ENCODE results near the gene UTP18.
"Not testable (repeated sequence)": the region's sequence is repeated elsewhere in the genome, so short reads cannot be mapped to it uniquely, and the experiment has no call there.

UTP18 gene

DNA sequence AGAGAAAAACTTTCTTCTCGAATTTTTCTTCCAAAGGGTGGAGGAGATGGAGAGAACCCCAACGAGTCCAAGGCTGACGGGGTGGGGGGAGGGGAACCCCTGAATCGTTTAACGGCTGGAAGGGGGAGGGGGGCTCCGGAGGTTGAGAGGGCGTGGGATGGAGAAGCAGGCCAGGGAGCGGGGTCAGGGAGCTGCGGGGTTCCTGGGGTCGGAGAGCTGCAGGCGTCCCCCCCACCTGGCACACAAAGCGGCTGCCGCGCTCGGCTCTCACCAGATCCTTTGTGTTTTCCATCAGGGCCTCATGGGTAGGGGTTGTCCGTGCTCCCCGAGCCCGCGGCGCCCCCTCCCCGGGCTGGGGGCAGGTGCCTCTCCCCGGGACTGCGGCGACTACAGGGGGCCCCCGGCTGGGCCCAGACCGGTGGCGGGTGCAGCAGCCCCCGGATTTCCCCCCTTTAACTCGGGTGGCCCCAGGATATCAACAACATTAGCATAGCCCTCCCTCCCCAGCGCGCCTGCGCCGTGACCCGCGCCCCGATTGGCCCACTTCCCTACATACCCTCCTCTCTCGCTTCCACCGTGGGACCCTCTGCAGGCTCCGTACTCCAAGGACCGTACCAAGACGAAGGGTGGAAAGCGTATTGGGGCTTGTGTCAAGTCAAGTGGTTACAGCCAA lies 646 bp upstream of the UTP18 start, which contains the start of gene MBTD1:
MBTD1 (minus strand) TSS at position 486 of the 673 bp plus-strand sequence. CDS start 34,888 bp downstream, outside the sequence.
- DNase-seq = peak; percentile 98

DNA sequence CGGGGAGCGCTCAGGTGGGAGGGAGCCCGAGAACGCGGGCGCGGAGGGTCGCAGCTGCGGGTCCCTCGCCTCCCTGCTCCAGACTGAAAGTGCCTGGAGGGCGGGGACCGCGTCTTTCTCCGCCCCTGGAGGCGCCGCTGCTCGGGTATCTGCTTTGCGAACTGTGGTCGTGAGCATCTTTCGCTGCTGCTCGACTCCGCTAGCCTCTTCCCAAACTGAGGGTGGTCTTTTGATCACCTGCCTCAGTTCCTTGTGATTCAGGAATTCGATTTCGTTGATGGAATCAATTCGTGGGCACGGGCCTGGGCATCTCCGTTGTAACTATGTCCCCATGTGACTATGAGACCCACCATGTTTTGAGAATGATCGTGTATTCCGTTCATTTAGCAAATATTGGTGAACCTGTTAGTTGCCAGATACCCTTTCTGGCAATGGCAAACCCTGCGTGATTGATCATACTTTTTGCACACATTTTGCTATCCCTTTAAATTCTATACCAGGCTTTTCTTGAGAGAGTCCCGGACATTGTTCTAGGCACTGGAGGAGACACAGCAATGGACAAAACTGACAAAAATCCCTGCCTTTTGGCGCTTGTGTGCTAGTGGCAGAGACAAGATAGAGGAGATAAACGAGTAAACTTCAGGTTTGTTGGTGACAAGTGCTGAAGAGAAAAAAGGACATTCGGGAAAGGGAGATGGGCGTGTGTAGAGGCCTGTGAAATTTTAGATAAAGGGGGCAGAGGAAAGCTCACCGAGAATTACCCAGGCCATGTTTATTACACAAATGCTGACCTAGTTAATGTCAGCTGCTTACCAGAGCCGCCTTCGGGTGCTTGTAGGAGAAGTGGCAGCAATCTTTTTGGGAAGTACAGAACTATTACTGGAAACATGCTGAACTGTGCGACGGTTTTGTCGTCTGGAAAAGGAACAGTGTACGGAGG lies 948 bp downstream of the UTP18 start:
- no peak for DNase-seq

DNA sequence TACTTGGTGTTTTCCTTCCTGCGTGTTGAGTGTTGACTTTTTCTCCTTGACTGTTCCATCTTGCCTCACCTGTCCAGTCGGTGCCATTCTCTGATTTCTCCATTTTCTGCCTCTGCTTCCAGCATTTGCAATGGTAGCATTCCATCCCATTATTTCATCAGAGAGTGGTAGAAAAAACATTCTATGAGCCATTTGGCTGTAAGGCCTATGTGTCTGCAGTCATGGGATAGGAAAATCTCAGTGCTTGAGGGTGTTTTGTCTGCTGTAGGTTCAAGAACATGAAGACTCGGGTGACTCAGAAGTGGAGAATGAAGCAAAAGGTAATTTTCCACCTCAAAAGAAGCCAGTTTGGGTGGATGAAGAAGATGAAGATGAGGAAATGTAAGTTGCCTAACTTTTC lies 2.7 kb downstream of the UTP18 start:
- no peak for DNase-seq

DNA sequence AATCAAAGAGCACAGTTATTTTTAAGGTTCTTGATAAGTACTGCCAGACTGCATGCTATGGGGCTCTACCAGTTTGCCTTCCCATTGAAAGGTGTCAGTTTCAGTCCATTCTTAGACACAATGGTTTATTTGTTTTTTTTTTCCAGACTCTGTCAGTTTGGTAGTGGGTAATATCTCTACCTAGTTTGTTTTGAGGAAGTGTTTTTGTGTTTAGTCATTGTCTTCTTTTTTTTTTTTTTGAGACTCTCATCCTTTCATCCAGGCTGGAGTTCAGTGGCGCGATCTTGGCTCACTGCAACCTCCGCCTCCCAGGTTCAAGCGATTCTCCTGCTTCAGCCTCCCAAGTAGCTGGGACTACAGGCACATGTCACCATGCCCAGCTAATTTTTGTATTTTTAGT lies 4.1 kb downstream of the UTP18 start:
- DNase-seq = not testable (repeated sequence)

DNA sequence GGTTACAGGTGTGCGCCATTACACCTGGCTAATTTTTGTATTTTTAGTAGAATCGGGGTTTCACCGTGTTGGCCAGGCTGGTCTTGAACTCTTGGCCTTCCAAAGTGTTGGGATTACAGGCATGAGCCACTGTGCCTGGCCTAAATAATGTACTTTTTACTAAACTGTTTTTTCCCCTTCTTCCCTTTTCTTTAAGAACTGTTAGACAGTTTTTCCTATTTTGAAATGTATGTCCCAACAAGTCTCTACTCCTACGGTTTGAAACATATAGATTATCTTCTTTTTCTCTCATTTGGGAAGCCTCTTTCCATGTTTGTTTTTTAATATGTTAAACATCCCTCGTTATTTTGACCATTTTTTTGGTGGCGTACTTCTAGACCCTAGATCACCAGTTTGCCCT lies 9.6 kb downstream of the UTP18 start:
- DNase-seq = no peak

DNA sequence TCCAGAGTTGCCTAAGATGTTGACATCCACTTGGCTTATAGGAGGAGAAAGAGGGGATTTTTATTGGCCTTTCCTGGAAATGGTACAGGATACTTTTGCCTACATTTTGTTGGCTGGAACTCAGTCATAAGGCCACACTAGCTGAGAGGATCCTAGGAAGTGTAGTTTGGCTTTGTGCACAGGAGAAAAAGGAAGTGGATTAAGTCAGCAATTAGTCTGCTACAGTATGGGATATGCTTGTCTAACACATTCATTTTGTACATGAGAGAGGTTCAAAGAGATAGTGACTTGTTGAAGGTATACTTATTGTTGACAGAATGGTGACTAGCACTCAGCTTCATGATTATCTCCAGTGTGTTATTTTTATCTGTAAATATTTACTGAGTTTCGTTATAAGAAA lies 10.3 kb downstream of the UTP18 start:
- no peak for DNase-seq

DNA sequence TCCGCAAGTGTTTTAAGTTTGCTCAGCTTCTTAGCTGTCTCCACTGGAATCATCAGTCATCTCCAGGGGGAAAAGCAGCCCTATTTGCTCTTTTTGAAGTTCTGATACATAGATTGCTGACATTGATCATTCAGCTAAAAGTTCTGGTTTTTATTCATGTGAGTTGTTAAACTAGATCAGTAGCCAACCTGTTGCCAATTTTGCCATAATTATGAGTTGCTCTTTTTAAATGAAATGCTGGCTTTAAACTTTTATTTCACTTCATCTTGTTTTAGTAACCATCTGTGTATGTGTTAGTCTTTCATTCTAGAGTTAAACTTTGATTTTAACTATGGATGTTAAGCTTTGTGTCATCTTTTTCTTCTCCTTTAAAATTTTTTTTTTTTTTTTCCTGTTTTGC lies 12.5 kb downstream of the UTP18 start:
- DNase-seq = no peak

DNA sequence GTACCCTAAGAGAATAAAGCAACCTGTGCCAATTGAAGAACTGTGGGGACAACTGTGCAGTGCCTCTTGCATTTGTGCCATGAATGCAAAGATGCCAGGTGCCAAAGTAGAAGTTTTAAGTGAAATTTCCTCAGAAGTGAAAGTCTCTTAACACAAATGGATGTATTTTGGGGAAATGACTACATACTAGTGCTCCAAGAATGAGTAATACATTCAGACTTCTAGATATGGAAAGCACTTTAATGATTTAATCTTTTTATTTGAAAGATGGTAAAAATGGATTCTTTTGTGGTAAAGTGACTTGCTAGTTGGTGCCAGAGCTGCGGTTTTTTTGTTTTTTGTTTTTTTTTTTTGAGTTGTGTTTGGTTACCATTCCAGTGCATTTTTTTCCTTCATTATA lies 15.0 kb downstream of the UTP18 start:
- DNase-seq = no peak

DNA sequence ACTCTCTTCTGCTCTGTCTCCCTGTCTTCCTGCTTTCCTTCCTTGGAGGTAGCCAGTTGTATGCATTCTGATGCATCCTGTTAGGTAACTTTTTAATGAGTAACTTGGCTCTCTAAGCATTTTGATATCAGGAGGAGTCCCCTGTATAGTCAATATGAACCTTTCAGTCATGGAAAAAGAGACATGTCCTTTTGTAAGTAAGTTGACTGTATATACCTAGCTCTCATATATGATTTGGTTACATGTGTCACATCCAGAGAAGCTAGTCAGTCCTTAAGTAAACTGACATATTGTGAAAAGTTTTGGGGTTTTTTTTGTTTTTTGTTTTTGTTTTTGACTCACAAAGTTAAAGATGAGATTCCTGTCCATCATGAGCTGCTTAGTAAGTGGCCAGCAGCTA lies 18.8 kb downstream of the UTP18 start:
- DNase-seq = no peak

DNA sequence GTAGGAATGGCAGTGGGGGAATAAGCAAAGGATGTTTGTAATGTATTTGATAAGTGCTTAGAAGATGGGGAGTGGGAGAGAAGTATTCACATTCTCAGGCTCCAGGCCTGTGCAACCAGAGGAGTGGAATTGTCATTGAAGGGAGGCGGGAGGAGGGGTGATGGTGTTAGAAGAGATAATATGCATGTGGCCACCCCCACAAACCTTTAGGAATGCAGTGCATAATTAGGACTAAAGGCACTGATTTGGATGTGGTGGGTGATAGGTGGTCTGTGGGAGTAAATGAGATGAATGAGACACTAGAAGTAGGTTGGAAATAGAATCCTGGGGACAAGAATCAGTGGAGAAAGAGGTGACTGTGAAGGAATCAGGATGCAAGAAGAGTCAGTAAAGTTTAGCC lies 27.1 kb downstream of the UTP18 start:
- DNase-seq = no peak

DNA sequence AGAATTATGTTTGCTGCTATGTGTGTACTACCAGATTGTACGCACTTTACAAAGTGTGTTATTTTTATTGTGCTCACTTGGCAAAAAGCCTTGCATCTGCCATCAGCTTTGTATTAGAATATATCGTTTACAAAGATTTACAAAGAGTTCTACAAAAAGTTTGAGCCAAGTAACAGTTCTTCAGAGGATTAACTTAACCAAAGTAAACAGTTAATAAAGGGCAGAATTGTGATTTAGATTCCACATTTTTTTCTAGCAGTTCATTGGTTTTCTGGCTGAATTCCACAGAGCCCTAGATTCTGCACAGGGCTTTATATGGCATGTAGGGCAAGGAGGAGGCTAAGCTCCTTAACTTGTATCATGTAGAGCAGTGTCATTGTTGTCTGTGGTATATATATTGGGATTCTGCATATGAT lies 29.4 kb downstream of the UTP18 start:
- DNase-seq = no peak

DNA sequence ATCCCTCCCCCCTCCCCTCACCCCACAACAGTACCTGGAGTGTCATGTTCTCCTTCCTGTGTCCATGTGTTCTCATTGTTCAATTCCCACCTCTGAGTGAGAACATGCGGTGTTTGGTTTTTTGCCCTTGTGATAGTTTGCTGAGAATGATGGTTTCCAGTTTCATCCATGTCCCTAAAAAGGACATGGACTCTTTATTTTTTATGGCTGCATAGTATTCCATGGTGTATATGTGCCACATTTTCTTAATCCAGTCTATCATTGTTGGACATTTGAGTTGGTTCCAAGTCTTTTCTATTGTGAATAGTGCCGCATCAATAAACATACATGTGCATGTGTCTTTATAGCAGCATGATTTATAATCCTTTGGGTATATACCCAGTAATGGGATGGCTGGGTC lies 34.0 kb downstream of the UTP18 start:
- DNase-seq = not testable (repeated sequence)

DNA sequence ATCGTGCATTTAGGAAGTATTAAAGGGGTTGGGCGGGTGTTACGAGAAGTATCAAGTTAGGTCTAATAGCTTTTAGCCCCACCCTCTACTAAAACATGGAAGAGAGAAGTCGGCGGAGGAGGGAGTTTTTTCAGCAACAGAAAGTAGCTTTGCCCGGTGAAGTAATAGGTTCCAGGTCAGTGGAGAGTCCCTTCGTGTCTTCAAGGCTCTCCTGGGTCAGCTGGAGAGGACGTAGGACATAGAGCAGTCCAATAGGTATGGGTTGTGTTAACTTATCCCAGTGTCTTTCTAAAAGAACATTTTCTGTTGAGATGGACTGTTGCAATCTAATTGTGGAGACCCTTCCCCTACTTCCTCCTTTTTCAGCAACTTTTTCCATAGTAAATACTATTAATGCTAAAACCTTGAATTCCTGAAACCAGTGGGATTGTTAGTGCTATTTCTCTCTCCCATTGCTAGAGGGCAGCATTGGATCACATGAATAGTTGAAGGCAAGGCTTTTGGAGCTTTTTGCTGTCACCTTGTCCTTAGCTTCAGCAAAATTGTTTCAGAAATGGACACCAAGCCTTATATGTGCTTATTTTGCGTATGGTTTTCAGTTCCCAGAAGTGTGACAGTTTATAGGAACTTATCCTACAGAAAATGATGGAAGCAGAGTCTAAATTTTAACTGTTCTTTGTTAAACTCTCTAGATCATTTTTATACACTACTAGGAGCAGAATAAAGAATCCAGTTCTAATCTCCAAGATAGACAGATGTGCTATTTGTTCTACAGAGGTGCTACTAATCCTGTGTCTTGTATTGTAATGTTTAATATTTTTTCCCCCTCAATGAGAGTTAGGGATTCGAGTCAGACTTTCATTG lies 38.4 kb downstream of the UTP18 start:
- peak; percentile 74 for DNase-seq

DNA sequence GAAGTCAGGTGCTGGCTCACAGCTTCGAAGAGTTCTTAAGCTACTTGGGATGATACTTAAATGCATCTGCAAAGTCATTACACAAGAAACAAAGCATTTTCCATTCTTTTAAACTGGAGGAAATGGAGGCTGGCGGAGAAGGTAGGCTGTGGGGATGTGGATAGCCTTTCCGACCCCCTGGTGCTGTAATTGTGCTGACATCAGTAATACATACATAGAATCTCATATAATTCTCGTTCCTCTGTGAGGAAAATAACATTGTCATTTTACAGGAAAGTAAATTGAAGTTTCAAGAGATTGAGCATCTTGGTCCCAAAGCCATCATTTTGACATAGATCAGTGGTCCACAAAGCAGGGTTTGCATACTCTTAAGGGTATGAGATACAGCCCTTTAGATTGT lies 39.5 kb downstream of the UTP18 start:
- DNase-seq = no peak

DNA sequence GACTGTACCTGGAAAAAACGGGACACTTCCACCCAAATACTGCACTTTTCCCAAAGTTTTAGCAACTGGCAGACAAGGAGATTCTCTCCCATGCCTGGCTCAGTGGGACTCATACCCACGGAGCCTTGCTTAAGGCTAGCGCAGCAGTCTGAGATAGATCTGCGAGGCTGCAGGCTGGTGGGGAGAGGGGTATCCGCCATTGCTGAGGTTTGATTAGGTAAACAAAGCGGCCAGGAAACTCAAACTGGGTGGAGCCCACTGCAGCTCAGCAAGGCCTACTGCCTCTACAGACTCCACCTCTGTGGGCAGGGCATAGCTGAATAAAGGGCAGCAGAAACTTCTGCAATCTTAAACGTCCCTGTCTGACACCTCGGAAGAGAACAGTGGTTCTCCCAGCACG lies 44.8 kb downstream of the UTP18 start:
- no peak for DNase-seq

DNA sequence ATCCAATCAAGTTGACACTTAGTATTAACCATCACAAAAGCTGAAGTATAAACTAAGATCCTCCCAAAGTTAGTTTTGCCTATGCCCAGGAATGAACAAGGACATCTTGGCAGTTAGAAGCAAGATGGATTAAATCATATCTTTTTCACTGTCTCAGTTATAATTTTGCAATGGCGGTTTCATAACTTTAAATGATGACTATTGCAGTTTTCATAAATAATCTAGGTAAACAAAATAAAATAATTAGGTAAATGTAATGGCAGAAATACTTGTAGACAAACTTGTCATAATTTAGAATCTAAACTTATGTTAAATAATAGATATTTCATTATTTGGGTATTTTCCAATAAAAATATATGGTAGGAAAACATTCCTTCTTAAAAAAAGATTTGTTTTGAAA lies 51.7 kb downstream of the UTP18 start:
- not testable (repeated sequence) for DNase-seq

DNA sequence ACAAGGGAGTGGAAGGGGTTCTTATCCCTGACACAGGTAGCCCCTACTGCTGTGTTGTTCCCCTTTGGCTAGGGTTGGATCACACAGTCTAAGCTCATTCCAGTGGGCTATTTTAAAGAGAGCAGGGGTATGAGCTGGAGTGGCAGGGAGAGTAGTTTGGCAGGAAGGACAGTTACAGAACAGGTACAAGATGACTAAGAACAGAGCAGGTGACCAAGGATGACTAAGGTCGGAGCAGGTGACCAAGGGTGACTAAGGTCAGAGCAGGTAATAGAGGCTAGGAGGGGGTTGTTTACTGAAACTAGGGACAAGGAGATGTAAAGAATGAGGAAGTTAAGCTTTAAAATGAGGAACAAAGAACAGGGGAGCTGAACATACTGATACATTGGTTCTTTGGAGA lies 58.8 kb downstream of the UTP18 start:
- DNase-seq = no peak

DNA sequence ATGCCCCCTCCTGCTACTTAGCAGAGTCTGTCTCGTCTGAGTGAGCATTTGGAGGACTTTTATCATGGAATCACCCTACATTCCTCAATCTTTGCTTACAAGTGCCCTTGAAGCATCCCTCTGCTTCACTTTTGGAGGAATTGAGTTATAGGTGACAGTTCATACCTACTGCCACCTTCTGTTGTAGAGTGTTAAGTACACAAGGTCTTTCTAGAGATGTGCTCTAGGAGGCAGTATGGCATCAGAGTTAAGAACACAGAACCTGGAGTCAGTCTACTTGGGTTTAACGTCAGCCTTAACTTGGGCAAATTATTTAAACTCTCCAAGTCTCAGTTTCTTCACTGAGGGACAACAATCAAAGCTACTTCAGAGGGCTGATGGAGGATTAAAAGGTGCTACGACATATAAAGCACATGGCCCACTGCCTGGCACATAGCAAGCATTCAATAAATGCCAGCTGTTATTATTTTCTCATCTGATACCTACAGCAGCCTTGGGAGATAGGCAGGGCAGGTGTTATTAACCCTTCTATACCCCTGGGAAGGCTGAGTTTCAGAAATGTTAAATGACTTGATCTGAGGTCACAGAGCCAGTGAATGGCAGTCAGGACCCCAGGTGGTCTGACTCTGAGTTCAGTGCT lies 62.2 kb downstream of the UTP18 start:
- peak; percentile 43 for DNase-seq

DNA sequence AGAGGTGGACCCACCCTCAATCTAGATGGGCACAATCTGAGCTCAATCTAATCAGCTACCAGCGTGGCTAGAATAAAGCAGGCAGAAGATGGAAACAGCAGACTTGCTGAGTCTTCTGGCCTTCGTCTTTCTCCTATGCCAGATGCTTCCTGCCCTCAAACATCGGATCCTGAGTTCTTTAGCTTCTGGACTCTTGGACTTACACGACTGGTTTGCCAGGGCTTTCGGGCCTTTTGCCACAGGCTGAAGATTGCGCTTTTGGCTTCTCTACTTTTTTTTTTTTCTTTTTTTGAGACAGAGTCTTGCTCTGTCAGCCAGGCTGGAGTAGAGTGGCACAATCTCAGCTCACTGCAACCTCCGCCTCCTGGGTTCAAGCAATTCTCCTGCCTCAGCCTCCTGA lies 65.1 kb downstream of the UTP18 start:
- DNase-seq = no peak

DNA sequence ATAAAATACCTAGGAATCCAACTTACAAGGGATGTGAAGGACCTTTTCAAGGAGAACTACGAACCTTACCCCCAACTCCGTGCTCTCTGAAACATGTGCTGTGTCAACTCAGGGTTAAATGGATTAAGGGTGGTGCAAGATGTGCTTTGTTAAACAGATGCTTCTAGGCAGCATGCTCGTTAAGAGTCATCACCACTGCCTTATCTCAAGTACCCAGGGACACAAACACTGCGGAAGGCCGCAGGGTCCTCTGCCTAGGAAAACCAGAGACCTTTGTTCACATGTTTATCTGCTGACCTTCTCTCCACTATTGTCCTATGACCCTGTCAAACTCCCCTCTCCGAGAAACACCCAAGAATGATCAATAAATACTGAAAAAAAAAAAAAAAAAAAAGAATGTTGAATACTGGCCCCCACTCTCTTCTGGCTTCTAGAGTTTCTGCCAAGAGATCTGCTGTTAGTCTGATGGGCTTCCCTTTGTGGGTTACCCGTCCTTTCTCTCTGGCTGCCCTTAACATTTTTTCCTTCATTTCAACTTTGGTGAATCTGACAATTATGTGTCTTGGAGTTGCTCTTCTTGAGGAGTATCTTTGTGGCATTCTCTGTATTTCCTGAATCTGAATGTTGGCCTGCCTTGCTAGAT lies 70.6 kb downstream of the UTP18 start:
- DNase-seq = not testable (repeated sequence)

DNA sequence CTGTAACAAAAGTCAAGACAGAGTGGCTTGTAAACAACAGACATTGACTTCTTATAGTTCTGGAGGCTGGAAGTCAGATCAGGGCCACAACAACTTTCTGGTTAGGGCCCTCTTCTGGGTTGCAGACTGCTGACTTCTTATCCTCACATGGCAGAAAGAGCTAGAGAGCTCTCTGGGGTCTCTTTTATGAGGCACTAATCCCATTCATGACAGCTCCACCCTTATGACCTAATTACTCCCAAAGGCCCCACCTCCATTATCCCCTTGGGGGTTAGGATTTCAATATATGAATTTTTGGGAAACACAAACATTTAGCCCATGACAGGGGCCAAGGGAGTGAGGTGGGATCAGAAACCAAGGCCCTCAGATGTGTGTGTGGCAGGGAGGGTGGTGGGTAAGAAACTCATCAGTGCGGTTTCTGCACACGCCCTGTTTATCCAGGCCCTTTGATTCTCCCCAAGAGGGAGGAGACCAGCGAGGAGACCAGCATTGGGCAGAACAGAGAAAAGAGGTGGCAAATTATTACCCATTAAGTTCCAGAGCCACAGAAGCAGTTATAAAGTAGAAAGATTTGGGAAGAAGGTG lies 74.8 kb downstream of the UTP18 start:
- no peak for DNase-seq

Data from NCI-H774 (cell line).